ENCODE results near the gene MAGEA10. TPM values are rescaled to one million over a fixed set of nuclear protein-coding genes. Genes with fewer than 3 reads are reported as not detected.

MAGEA10 gene
- polyA plus RNA-seq, 3 donors: not detected

- H3K27me3 ChIP-seq (ENCODE audit: control insufficient read depth in 2 of 2, insufficient read depth in 2 of 2, low read length in 2 of 2): no peaks in the 10 kb centered on the region
- H3K4me1 ChIP-seq (ENCODE audit: control insufficient read depth in 1 of 2, insufficient read depth in 2 of 2, low read length in 2 of 2): no peaks in the 10 kb centered on the region
- DNase-seq: no peak
- H3K4me3 ChIP-seq (replicated peaks in 1 of 3; ENCODE audit: low read depth in 2 of 3, low read length in 3 of 3): no peak overlapping the region
- no peak for TF ChIP-seq CTCF (IDR thresholded peaks at IDR 0.05)
- no peak overlapping the region for H3K9ac ChIP-seq (ENCODE audit: insufficient read depth, low read length, poor library complexity, severe bottlenecking)
- no peak overlapping the region for H3K27ac Mint-ChIP-seq
- intact Hi-C loops (cut with micrococcal nuclease): no loop called here
- H3K4me2 ChIP-seq (replicated peaks; ENCODE audit: extremely low read depth, low read length, poor library complexity, severe bottlenecking): no peak overlapping the region
- H3K9me3 Mint-ChIP-seq: no peaks in the 10 kb centered on the region
- H3K79me2 ChIP-seq (ENCODE audit: insufficient read depth, low read length): no peaks in the 10 kb centered on the region
- peaks cover 0 to 4% (median 1%) of the 10 kb centered on the region in 3 donors for H3K27me3 Mint-ChIP-seq (ENCODE audit: low read depth in 3 of 3)
- H3K27ac ChIP-seq (ENCODE audit: low read depth in 1 of 2, low read length in 2 of 2): no peak overlapping the region
- no peaks in the 10 kb centered on the region for H3K36me3 Mint-ChIP-seq
- H2AFZ ChIP-seq (ENCODE audit: insufficient read depth, low read depth, low read length, poor library complexity, severe bottlenecking): no peak overlapping the region
- H3K36me3 ChIP-seq (replicated peaks in 1 of 2; ENCODE audit: control insufficient read depth in 1 of 2, insufficient read depth in 2 of 2, low read length in 2 of 2): no peaks in the 10 kb centered on the region
- no peaks in the 10 kb centered on the region for H4K20me1 ChIP-seq (ENCODE audit: insufficient read depth, low read length)
- no peaks in the 10 kb centered on the region for H3K9me3 ChIP-seq (replicated peaks in 1 of 2; ENCODE audit: control insufficient read depth in 1 of 2, insufficient read depth in 1 of 2, low read length in 2 of 2)
- no peak overlapping the region for H3K4me3 Mint-ChIP-seq
- WGBS (ENCODE audit: insufficient coverage): 0% methylated on average over 1 of the region's 2 CpGs
- H3K4me1 Mint-ChIP-seq: no peaks in the 10 kb centered on the region
These were observed 11.3 kb upstream of the MAGEA10 start for GRCh38 chrX:152149648-152150047.

DNA sequence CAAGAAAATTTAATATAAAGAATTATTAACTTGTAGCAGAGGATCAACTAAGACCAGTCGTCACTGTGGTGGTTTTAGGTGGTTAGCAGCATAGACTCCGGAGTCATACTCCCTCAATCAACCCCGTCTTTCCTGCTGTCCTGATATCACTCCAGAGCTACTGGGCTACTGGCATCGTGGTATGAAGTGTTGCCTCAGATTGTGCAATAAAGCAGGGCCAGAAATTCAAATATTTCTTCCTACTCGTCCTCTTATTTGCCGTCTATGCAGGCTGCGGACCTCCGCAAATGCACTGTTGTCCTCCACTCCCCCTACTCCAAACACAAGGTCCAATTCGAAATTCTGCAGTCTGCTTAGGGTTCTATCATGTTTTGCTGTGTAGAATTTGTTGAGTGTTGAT, 1.2 kb upstream of the MAGEA10 start:
- Histone ChIP-seq H4K20me1 (ENCODE audit: insufficient read depth, low read length) (no peaks in the 10 kb centered on the region), H2AFZ (ENCODE audit: insufficient read depth, low read depth, low read length, poor library complexity, severe bottlenecking) (no peak overlapping the region), H3K9me3 (replicated peaks in 1 of 2; ENCODE audit: control insufficient read depth in 1 of 2, insufficient read depth in 1 of 2, low read length in 2 of 2) (no peaks in the 10 kb centered on the region), H3K36me3 (replicated peaks in 1 of 2; ENCODE audit: control insufficient read depth in 1 of 2, insufficient read depth in 2 of 2, low read length in 2 of 2) (no peaks in the 10 kb centered on the region), H3K79me2 (ENCODE audit: insufficient read depth, low read length) (no peaks in the 10 kb centered on the region), H3K4me1 (ENCODE audit: control insufficient read depth in 1 of 2, insufficient read depth in 2 of 2, low read length in 2 of 2) (no peaks in the 10 kb centered on the region), H3K27me3 (ENCODE audit: control insufficient read depth in 2 of 2, insufficient read depth in 2 of 2, low read length in 2 of 2) (no peaks in the 10 kb centered on the region), H3K9ac (ENCODE audit: insufficient read depth, low read length, poor library complexity, severe bottlenecking) (no peak overlapping the region), H3K4me3 (replicated peaks in 1 of 3; ENCODE audit: low read depth in 2 of 3, low read length in 3 of 3) (no peak overlapping the region), H3K4me2 (replicated peaks; ENCODE audit: extremely low read depth, low read length, poor library complexity, severe bottlenecking) (no peak overlapping the region), H3K27ac (ENCODE audit: low read depth in 1 of 2, low read length in 2 of 2) (no peak overlapping the region)
- Mint-ChIP-seq H3K9me3 (peaks cover 0 to 6% (median 3%) of the 10 kb centered on the region in 7 donors), H3K4me3 (no peak overlapping the region), H3K27me3 (ENCODE audit: low read depth in 3 of 3) (peaks cover 0 to 5% (median 0%) of the 10 kb centered on the region in 3 donors), H3K4me1 (no peaks in the 10 kb centered on the region), H3K36me3 (no peaks in the 10 kb centered on the region), H3K27ac (peak overlapping the region in 1 of 7 donors; percentile 26)
- no peak for DNase-seq
- intact Hi-C loops (cut with micrococcal nuclease): no loop called here
- WGBS (ENCODE audit: insufficient coverage): 50% methylated on average over 1 of the region's 9 CpGs
- no peak for TF ChIP-seq CTCF (IDR thresholded peaks at IDR 0.05)
